ENCODE measurements around the gene CIBAR2. TPM values are rescaled to one million over a fixed set of nuclear protein-coding genes. Genes with fewer than 3 reads are reported as not detected.
A peak's percentile ranks its signal among the peaks of the same experiment; 100 is the strongest.

CIBAR2 gene
- total RNA-seq, 1 donor from 2014 or later, result not detected

DNA sequence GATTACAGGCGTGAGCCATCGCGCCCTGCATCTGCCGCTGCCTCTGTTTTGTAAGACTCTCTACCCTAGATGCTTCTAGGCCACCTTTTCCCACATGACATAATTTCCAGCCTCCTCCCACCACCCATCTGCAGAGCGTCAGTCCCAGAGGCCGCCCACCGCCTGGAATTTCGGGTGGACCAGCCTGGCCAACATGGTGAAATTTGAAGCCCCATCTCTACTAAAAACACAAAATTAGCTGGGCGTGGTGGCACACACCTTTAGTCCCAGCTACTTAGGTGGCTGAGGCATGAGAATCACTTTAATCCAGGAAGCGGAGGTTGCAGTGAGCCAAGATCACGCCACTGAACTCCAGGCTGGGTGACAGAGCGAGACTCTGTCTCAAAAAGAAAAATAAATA lies 5.1 kb upstream of the CIBAR2 start:
- H3K27ac ChIP-seq (replicated peaks), result no peak overlapping the region
- intact Hi-C loops (cut with micrococcal nuclease), result loop anchor here (10.0 kb wide), 1 partner anchor 117 kb away; no protein-coding TSS in a partner anchor
- no peak for DNase-seq
- no peaks in the 10 kb centered on the region for H3K27me3 ChIP-seq (ENCODE audit: low read depth)
- TF ChIP-seq CTCF (IDR thresholded peaks at IDR 0.05; ENCODE audit: borderline replicate concordance), result no peak
- H3K4me3 ChIP-seq, result no peak overlapping the region
- H3K36me3 ChIP-seq, result no peaks in the 10 kb centered on the region
- peaks cover 5% of the 10 kb centered on the region for H3K9me3 ChIP-seq (replicated peaks)
- peaks cover 8% of the 10 kb centered on the region for H3K4me1 ChIP-seq

GRCh38 chr16:85114909-85115567 lies 2.8 kb upstream of the CIBAR2 start:
- peaks cover 5% of the 10 kb centered on the region for H3K9me3 ChIP-seq (replicated peaks)
- intact Hi-C loops (cut with micrococcal nuclease), result loop anchor here (10.0 kb wide), 1 partner anchor 120 kb away; no protein-coding TSS in a partner anchor
- peak; percentile 87 for DNase-seq
- H3K27ac ChIP-seq (replicated peaks), result peak overlapping the region; percentile 72
- H3K27me3 ChIP-seq (ENCODE audit: low read depth), result no peaks in the 10 kb centered on the region
- TF ChIP-seq CTCF (IDR thresholded peaks at IDR 0.05; ENCODE audit: borderline replicate concordance), result peak; percentile 98
- peaks cover 8% of the 10 kb centered on the region for H3K4me1 ChIP-seq
- H3K36me3 ChIP-seq, result no peaks in the 10 kb centered on the region
- H3K4me3 ChIP-seq, result peak overlapping the region; percentile 32

- Histone ChIP-seq H3K4me3 (no peak overlapping the region), H3K27me3 (ENCODE audit: low read depth) (no peaks in the 10 kb centered on the region), H3K27ac (replicated peaks) (no peak overlapping the region), H3K9me3 (replicated peaks) (peaks cover 5% of the 10 kb centered on the region), H3K4me1 (peaks cover 8% of the 10 kb centered on the region), H3K36me3 (no peaks in the 10 kb centered on the region)
- DNase-seq, result no peak
- no peak for TF ChIP-seq CTCF (IDR thresholded peaks at IDR 0.05; ENCODE audit: borderline replicate concordance)
- intact Hi-C loops (cut with micrococcal nuclease), result loop anchor here (10.0 kb wide), 1 partner anchor 121 kb away; no protein-coding TSS in a partner anchor
These were observed 1.6 kb upstream of the CIBAR2 start for GRCh38 chr16:85113913-85114312.

DNA sequence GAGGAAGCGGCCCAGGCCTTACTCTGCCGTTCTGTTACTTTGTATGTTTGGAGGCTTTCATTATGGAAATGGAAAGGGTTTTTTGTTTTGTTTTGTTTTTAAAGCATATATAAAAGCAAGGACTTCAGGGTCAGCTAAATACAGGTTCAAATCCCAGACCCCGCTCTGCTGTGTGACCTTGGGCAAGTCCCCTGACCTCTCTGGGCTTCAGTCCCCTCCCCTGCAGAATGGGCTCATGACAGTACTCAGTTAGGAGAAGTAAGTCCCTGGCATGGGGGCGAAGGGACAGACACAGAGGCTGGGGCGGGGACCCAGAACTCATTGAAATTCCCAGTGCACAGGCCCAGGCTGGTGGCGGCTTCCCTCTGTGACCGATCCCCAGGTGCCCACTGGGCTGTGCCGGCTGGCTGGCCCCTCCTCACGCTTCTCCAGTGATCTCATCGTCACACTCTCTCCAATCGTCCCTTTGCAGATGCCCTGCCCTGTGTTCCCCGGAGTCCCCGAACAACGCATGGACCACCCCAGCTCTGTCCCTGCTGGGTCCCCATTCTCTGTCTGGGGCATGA lies 979 bp upstream of the CIBAR2 start:
- Histone ChIP-seq H3K4me1 (peaks cover 8% of the 10 kb centered on the region), H3K27ac (replicated peaks) (no peak overlapping the region), H3K27me3 (ENCODE audit: low read depth) (peaks cover 1% of the 10 kb centered on the region), H3K36me3 (no peaks in the 10 kb centered on the region), H3K4me3 (no peak overlapping the region), H3K9me3 (replicated peaks) (peaks cover 5% of the 10 kb centered on the region)
- TF ChIP-seq CTCF (IDR thresholded peaks at IDR 0.05; ENCODE audit: borderline replicate concordance), result no peak
- intact Hi-C loops (cut with micrococcal nuclease), result loop anchor here (10.0 kb wide), 1 partner anchor 122 kb away; no protein-coding TSS in a partner anchor
- no peak for DNase-seq

- H3K9me3 ChIP-seq (replicated peaks), result no peaks in the 10 kb centered on the region
- no peak for TF ChIP-seq CTCF (IDR thresholded peaks at IDR 0.05; ENCODE audit: borderline replicate concordance)
- peaks cover 8% of the 10 kb centered on the region for H3K4me1 ChIP-seq
- H3K27me3 ChIP-seq (ENCODE audit: low read depth), result peaks cover 5% of the 10 kb centered on the region
- H3K27ac ChIP-seq (replicated peaks), result no peak overlapping the region
- intact Hi-C loops (cut with micrococcal nuclease), result loop anchor here (10.0 kb wide), 1 partner anchor 124 kb away; no protein-coding TSS in a partner anchor
- DNase-seq, result no peak
- H3K36me3 ChIP-seq, result no peaks in the 10 kb centered on the region
- H3K4me3 ChIP-seq, result no peak overlapping the region
These were observed 1.1 kb downstream of the CIBAR2 start for GRCh38 chr16:85111184-85111583.
